SK-N-MC (cell line): ENCODE measurements around the gene ROCK1.
A peak's percentile ranks its signal among the peaks of the same experiment; 100 is the strongest.
"Not testable (repeated sequence)": the region's sequence is repeated elsewhere in the genome, so short reads cannot be mapped to it uniquely, and the experiment has no call there.

ENCODE experiments used
- DNase-seq: peaks from one replicate; pipeline ENCODE4 v3.0.0-alpha.2; 2011; ENCODE audit warnings: low read depth, low spot score
- H3K27ac ChIP-seq: fragments of 200-600 bp; sonication (generic); 2 replicates; pipeline ENCODE4 v1.5.1; 2016; ENCODE audit warnings: mixed run types
- H3K36me3 ChIP-seq: fragments of 200-600 bp; sonication (generic); 2 replicates; pipeline ENCODE4 v1.6.1; 2017; ENCODE audit warnings: antibody characterized with exemption, low read length, mixed read lengths; ENCODE audit not compliant: insufficient read depth
- H3K4me3 ChIP-seq: fragments of 200-600 bp; sonication (generic); 2 replicates; pipeline ENCODE4 v1.5.1; 2016
- H3K9ac ChIP-seq: fragments of 200-600 bp; sonication (generic); 2 replicates; pipeline ENCODE4 v1.8.0; 2017; ENCODE audit warnings: mixed run types, mixed read lengths; ENCODE audit not compliant: insufficient read length
- H3K9me3 ChIP-seq: fragments of 200-600 bp; sonication (generic); 2 replicates; pipeline ENCODE4 v1.6.1; 2017; ENCODE audit warnings: low read depth, mild to moderate bottlenecking, antibody characterized with exemption, low read length, moderate library complexity, mixed read lengths
- EZH2 ChIP-seq: fragments of 200-600 bp; sonication (generic); IDR thresholded peaks from one replicate; pipeline ENCODE4 v1.6.1; 2017; ENCODE audit warnings: antibody characterized with exemption
- FOXP2 ChIP-seq: optimal IDR thresholded peaks from 2 replicates; pipeline ENCODE3; 2011; ENCODE audit warnings: mild to moderate bottlenecking, moderate library complexity; ENCODE audit not compliant: insufficient read depth; ENCODE audit errors: extremely low read length, control extremely low read depth
- POLR2AphosphoS5 ChIP-seq: IDR thresholded peaks from 2 replicates; pipeline ENCODE4 v1.6.1; 2012; ENCODE audit warnings: mild to moderate bottlenecking, low read depth, low read length, borderline replicate concordance

The ROCK1 gene

GRCh38 chr18:21053127-21053526 is 58.5 kb downstream of the ROCK1 start:
- TF ChIP-seq EZH2 (no peak), FOXP2 (no peak), POLR2AphosphoS5 (no peak)
- Histone ChIP-seq H3K36me3 (no peaks in the 10 kb centered on the region), H3K4me3 (no peak overlapping the region), H3K27ac (no peak overlapping the region), H3K9ac (no peak overlapping the region), H3K9me3 (no peaks in the 10 kb centered on the region)
- no peak for DNase-seq

GRCh38 chr18:21052385-21052784 is 59.2 kb downstream of the ROCK1 start:
- TF ChIP-seq FOXP2 (no peak), POLR2AphosphoS5 (no peak), EZH2 (no peak)
- Histone ChIP-seq H3K27ac (no peak overlapping the region), H3K36me3 (no peaks in the 10 kb centered on the region)

GRCh38 chr18:21051620-21052019 is 60.0 kb downstream of the ROCK1 start:
- Histone ChIP-seq H3K9me3 (no peaks in the 10 kb centered on the region), H3K4me3 (no peak overlapping the region), H3K9ac (no peak overlapping the region), H3K27ac (no peak overlapping the region), H3K36me3 (no peaks in the 10 kb centered on the region)
- DNase-seq: no peak
- no peak for TF ChIP-seq EZH2
- no peak for TF ChIP-seq POLR2AphosphoS5
- TF ChIP-seq FOXP2: no peak

More at GRCh38 chr18:21052385-21052784, 59.2 kb downstream of the ROCK1 start:
- Histone ChIP-seq H3K9ac (no peak overlapping the region), H3K4me3 (no peak overlapping the region), H3K9me3 (no peaks in the 10 kb centered on the region)
- no peak for DNase-seq

- Histone ChIP-seq H3K27ac (0 out of 2 replicates have a peak overlapping the region, but pooled peaks have one; percentile 5), H3K4me3 (no peak overlapping the region), H3K9ac (no peak overlapping the region), H3K9me3 (no peaks in the 10 kb centered on the region), H3K36me3 (no peaks in the 10 kb centered on the region)
- no peak for DNase-seq
- no peak for TF ChIP-seq POLR2AphosphoS5
- no peak for TF ChIP-seq FOXP2
- TF ChIP-seq EZH2: no peak
Measured at GRCh38 chr18:21049306-21049705, 62.3 kb downstream of the ROCK1 start.

- no peak overlapping the region for H3K27ac ChIP-seq
- TF ChIP-seq FOXP2: no peak
- TF ChIP-seq POLR2AphosphoS5: no peak
- no peak for TF ChIP-seq EZH2
- no peaks in the 10 kb centered on the region for H3K36me3 ChIP-seq
- H3K9me3 ChIP-seq: no peaks in the 10 kb centered on the region
- H3K9ac ChIP-seq: no peak overlapping the region
- DNase-seq: no peak
- no peak overlapping the region for H3K4me3 ChIP-seq
Measured at GRCh38 chr18:21047126-21047525, 64.5 kb downstream of the ROCK1 start.

GRCh38 chr18:21040466-21040865 is 71.1 kb downstream of the ROCK1 start:
- TF ChIP-seq POLR2AphosphoS5: no peak
- TF ChIP-seq EZH2: no peak
- no peak for TF ChIP-seq FOXP2
- no peak for DNase-seq
- H3K36me3 ChIP-seq: no peaks in the 10 kb centered on the region
- H3K9me3 ChIP-seq: no peaks in the 10 kb centered on the region
- no peak overlapping the region for H3K9ac ChIP-seq
- no peak overlapping the region for H3K27ac ChIP-seq
- no peak overlapping the region for H3K4me3 ChIP-seq

GRCh38 chr18:21038201-21038600 is 73.4 kb downstream of the ROCK1 start:
- Histone ChIP-seq H3K4me3 (no peak overlapping the region), H3K36me3 (no peaks in the 10 kb centered on the region), H3K9ac (no peak overlapping the region), H3K27ac (no peak overlapping the region), H3K9me3 (no peaks in the 10 kb centered on the region)
- DNase-seq: no peak
- TF ChIP-seq EZH2: no peak
- no peak for TF ChIP-seq POLR2AphosphoS5
- TF ChIP-seq FOXP2: no peak

GRCh38 chr18:21031845-21032244 is 79.8 kb downstream of the ROCK1 start:
- Histone ChIP-seq H3K9ac (no peak overlapping the region), H3K27ac (no peak overlapping the region), H3K9me3 (peaks cover 10% of the 10 kb centered on the region; the same call in 1 of the 2 replicates), H3K36me3 (no peaks in the 10 kb centered on the region), H3K4me3 (no peak overlapping the region)
- TF ChIP-seq POLR2AphosphoS5 (no peak), FOXP2 (no peak), EZH2 (no peak)
- no peak for DNase-seq

- not testable (repeated sequence) for H3K27ac ChIP-seq, H3K4me3 ChIP-seq, H3K9ac ChIP-seq, DNase-seq, H3K9me3 ChIP-seq
- peaks cover 27% of the 10 kb centered on the region for H3K36me3 ChIP-seq
Measured at GRCh38 chr18:21018257-21018656, 93.4 kb downstream of the ROCK1 start.
